B cell (primary cell): ENCODE measurements around the gene ZNF407.

Source experiments
- CTCF ChIP-seq: fragments of 200-600 bp; IDR thresholded peaks from one replicate; pipeline ENCODE4 v1.8.0; 2022; ENCODE audit warnings: antibody characterized with exemption, mild to moderate bottlenecking
- EZH2 ChIP-seq: IDR thresholded peaks from 2 replicates; pipeline ENCODE4 v1.6.1; 2012; ENCODE audit warnings: borderline replicate concordance, low read depth, mild to moderate bottlenecking, moderate library complexity, low read length; ENCODE audit not compliant: insufficient read depth, poor library complexity, severe bottlenecking

GRCh38 chr18:75070235-75070624 is 472.6 kb downstream of the ZNF407 start:
- TF ChIP-seq EZH2 (no peak), CTCF (no peak)
